ENCODE results near the gene ARID3B.

- no peak for TF ChIP-seq ZNF879 (CRISPR knock-in tag; IDR thresholded peaks at IDR 0.05)
- TF ChIP-seq ATRX (CRISPR knock-in tag; IDR thresholded peaks at IDR 0.05; ENCODE audit: borderline replicate concordance) = no peak
- no peak for TF ChIP-seq ZNF773 (CRISPR knock-in tag; IDR thresholded peaks at IDR 0.05; ENCODE audit: borderline replicate concordance)
- TF ChIP-seq REST (IDR thresholded peaks at IDR 0.05; ENCODE audit: borderline replicate concordance in 1 of 2, low read depth in 1 of 2, low read length in 2 of 2) = no peak
- no peak for TF ChIP-seq NCOA1 (CRISPR knock-in tag; IDR thresholded peaks at IDR 0.05)
- TF ChIP-seq ZBTB1 (CRISPR knock-in tag; IDR thresholded peaks at IDR 0.05; ENCODE audit: borderline replicate concordance) = no peak
- TF ChIP-seq BHLHE40 (IDR thresholded peaks at IDR 0.05; ENCODE audit: low read length) = no peak
- no peak for TF ChIP-seq PHF8 (CRISPR knock-in tag; IDR thresholded peaks at IDR 0.05)
Observed at GRCh38 chr15:74641151-74641550, 100.1 kb downstream of the ARID3B start.

Measured in HepG2 (cell line).